SK-N-SH (cell line): ENCODE data around the gene H2AZ2. TPM values are rescaled to one million over a fixed set of nuclear protein-coding genes. Genes with fewer than 3 reads are reported as not detected.

Experiments used
- CTCF ChIA-PET: fragments of 300-600, 350-600 bp; formaldehyde crosslinking; extraction: SDS; loops from one replicate; lab custom pipeline; 2021; lab: Yijun Ruan, JAX
- POLR2A ChIA-PET: fragments of 350-600 bp; sonication (Branson Sonifier 250); formaldehyde crosslinking; extraction: SDS; loops from one replicate; lab custom pipeline; 2020; ENCODE audit warnings: antibody characterized with exemption, inconsistent platforms; lab: Yijun Ruan, JAX
- DNase-seq: peaks from one replicate; pipeline ENCODE4 v3.0.0; 2012
- H2AFZ ChIP-seq: fragments of 200-600 bp; sonication (generic); 2 replicates; pipeline ENCODE4 v1.8.1; 2016; ENCODE audit warnings: antibody characterized with exemption, mild to moderate bottlenecking, low read depth
- H3F3A ChIP-seq: fragments of 200-600 bp; sonication (generic); replicated peaks from 2 replicates; pipeline ENCODE3; 2016; ENCODE audit warnings: antibody characterized with exemption, mild to moderate bottlenecking; ENCODE audit not compliant: insufficient read depth
- H3K27ac ChIP-seq, 2 experiments: fragments of 200-500 bp in 1 of 2; fragments of 200-600 bp in 1 of 2; sonication (Bioruptor generic) in 1 of 2; sonication (generic), shearing (Covaris generic) in 1 of 2; 2 replicates each; pipeline versions ENCODE4 v1.5.1 to v1.6.1; 2014 to 2016; ENCODE audit warnings: low read depth in 2 of 2, inconsistent platforms in 1 of 2, low read length in 1 of 2, mild to moderate bottlenecking in 1 of 2, mixed read lengths in 1 of 2
- H3K27me3 ChIP-seq: fragments of 200-600 bp; sonication (generic), shearing (Covaris generic); 2 replicates; pipeline ENCODE4 v1.6.1; 2016; ENCODE audit warnings: mixed run types; ENCODE audit not compliant: insufficient read depth
- H3K36me3 ChIP-seq, 2 experiments: fragments of 200-500 bp in 1 of 2; fragments of 200-600 bp in 1 of 2; sonication (Bioruptor generic) in 1 of 2; sonication (generic) in 1 of 2; replicated peaks in 1 of 2; 2 replicates each; pipeline versions ENCODE3 to v1.5.1; 2014 to 2016; ENCODE audit warnings: low read length in 1 of 2, mild to moderate bottlenecking in 1 of 2; ENCODE audit not compliant: insufficient read depth in 2 of 2, control insufficient read depth in 1 of 2
- H3K4me1 ChIP-seq, 2 experiments: fragments of 200-500 bp in 1 of 2; fragments of 200-600 bp in 1 of 2; sonication (Bioruptor generic) in 1 of 2; sonication (generic), shearing (Covaris generic) in 1 of 2; 2 replicates each; pipeline versions ENCODE4 v1.5.1 to v1.6.1; 2014 to 2016; ENCODE audit warnings: low read depth in 1 of 2, low read length in 1 of 2, mixed run types in 1 of 2; ENCODE audit not compliant: insufficient read depth in 2 of 2, control insufficient read depth in 1 of 2
- H3K4me2 ChIP-seq: fragments of 200-600 bp; sonication (generic), shearing (Covaris generic); 2 replicates; pipeline ENCODE4 v1.6.1; 2017; ENCODE audit warnings: mixed run types
- H3K4me3 ChIP-seq, 2 experiments: fragments of 200-500 bp in 1 of 2; fragments of 200-600 bp in 1 of 2; sonication (Bioruptor generic) in 1 of 2; sonication (generic), shearing (Covaris generic) in 1 of 2; 2 replicates each; pipeline versions ENCODE4 v1.5.1 to v1.8.1; 2014 to 2016; ENCODE audit warnings: low read depth in 2 of 2, inconsistent platforms in 1 of 2, low read length in 1 of 2, mild to moderate bottlenecking in 1 of 2, mixed read lengths in 1 of 2, moderate library complexity in 1 of 2
- H3K79me2 ChIP-seq: fragments of 200-600 bp; sonication (generic); 2 replicates; pipeline ENCODE4 v1.8.1; 2017; ENCODE audit warnings: mild to moderate bottlenecking; ENCODE audit not compliant: insufficient read depth
- H3K9ac ChIP-seq: fragments of 200-600 bp; sonication (generic); 2 replicates; pipeline ENCODE4 v1.6.1; 2017; ENCODE audit warnings: mixed run types
- H3K9me2 ChIP-seq: fragments of 200-600 bp; sonication (generic); 2 replicates; pipeline ENCODE4 v1.6.1; 2017; ENCODE audit warnings: mixed run types
- H3K9me3 ChIP-seq: fragments of 200-600 bp; sonication (generic); 2 replicates; pipeline ENCODE4 v1.6.1; 2017; ENCODE audit warnings: mixed run types, mild to moderate bottlenecking, moderate library complexity
- H4K20me1 ChIP-seq: fragments of 200-600 bp; sonication (generic); 2 replicates; pipeline ENCODE4 v1.6.1; 2017; ENCODE audit warnings: mild to moderate bottlenecking, mixed run types; ENCODE audit not compliant: insufficient read depth
- EP300 ChIP-seq, 2 experiments: IDR thresholded peaks; 2 replicates each; pipeline versions ENCODE4 v1.4.0 to v1.6.1; 2012; ENCODE audit warnings: borderline replicate concordance in 1 of 2, low read depth in 1 of 2, low read length in 1 of 2
- FOXJ3 ChIP-seq: sonication (generic); formaldehyde crosslinking; IDR thresholded peaks from 2 replicates; pipeline ENCODE4 v1.5.1; 2020; ENCODE audit warnings: mild to moderate bottlenecking, missing genetic modification reagents
- GABPA ChIP-seq: IDR thresholded peaks from 2 replicates; pipeline ENCODE4 v1.4.0; 2012; ENCODE audit warnings: low read depth, mild to moderate bottlenecking
- GATA2 ChIP-seq: sonication (generic); formaldehyde crosslinking; IDR thresholded peaks from 2 replicates; pipeline ENCODE4 v1.5.0; 2020; ENCODE audit warnings: mild to moderate bottlenecking, missing genetic modification reagents
- JUND ChIP-seq: IDR thresholded peaks from 2 replicates; pipeline ENCODE4 v1.4.0; 2012
- MAX ChIP-seq: IDR thresholded peaks from 2 replicates; pipeline ENCODE4 v1.4.0; 2012; ENCODE audit warnings: low read depth
- MXI1 ChIP-seq: IDR thresholded peaks from 2 replicates; pipeline ENCODE4 v1.6.1; 2012; ENCODE audit warnings: mild to moderate bottlenecking, low read depth, low read length, improper control_type of control experiment
- REST ChIP-seq: IDR thresholded peaks from 2 replicates; pipeline ENCODE4 v1.6.1; 2012; ENCODE audit warnings: mild to moderate bottlenecking, low read depth, low read length, moderate library complexity
- SIN3A ChIP-seq: IDR thresholded peaks from 2 replicates; pipeline ENCODE4 v1.6.1; 2012; ENCODE audit warnings: low read depth, mild to moderate bottlenecking, low read length, moderate library complexity, borderline replicate concordance
- SMC3 ChIP-seq: IDR thresholded peaks from 2 replicates; pipeline ENCODE4 v1.6.1; 2012; ENCODE audit warnings: low read depth, low read length, improper control_type of control experiment
- TAF1 ChIP-seq: IDR thresholded peaks from 2 replicates; pipeline ENCODE4 v1.6.1; 2012; ENCODE audit warnings: low read depth, mild to moderate bottlenecking, low read length, moderate library complexity, borderline replicate concordance
- TCF12 ChIP-seq: IDR thresholded peaks from 2 replicates; pipeline ENCODE4 v1.4.0; 2012
- USF2 ChIP-seq: fragments of 150-350 bp; IDR thresholded peaks from 2 replicates; pipeline ENCODE4 v1.6.1; 2017; ENCODE audit warnings: antibody characterized with exemption, low read length, low read depth, borderline replicate concordance
- WGBS: methylation state at CpG from one replicate; pipeline ENCODE4 v1.1.6; 2017; ENCODE audit warnings: low lambda C conversion rate; 5-methylcytosine and 5-hydroxymethylcytosine counted together
- polyA plus RNA-seq, 3 experiments: library from polyadenylated mRNA; depleted of rRNA; stranded (reverse); fragments of >200 nt; gene quantifications; 2 replicates each; pipeline ENCODE4 v1.2.3, GENCODE V29; 2012

H2AZ2 gene
- polyA plus RNA-seq, 1 of the 3 experiments (the other 2 are of a cell fraction), result 389 TPM

- Histone ChIP-seq H3K9me2 (no peaks in the 10 kb centered on the region), H3K36me3 (peaks cover 35 to 37% of the 10 kb centered on the region in 2 experiments), H3K9me3 (no peaks in the 10 kb centered on the region), H2AFZ (no peak overlapping the region), H3F3A (peaks cover 15% of the 10 kb centered on the region), H4K20me1 (no peaks in the 10 kb centered on the region), H3K79me2 (peaks cover 13% of the 10 kb centered on the region; the same call in 1 of the 2 replicates), H3K9ac (no peak overlapping the region), H3K27me3 (no peaks in the 10 kb centered on the region), H3K27ac (peak overlapping the region; percentile 2 to 39; a peak in 2 of 4 replicates), H3K4me3 (no peak overlapping the region), H3K4me2 (0 out of 2 replicates have a peak overlapping the region, but pooled peaks have one; percentile 16), H3K4me1 (no peaks in the 10 kb centered on the region)
- DNase-seq, result no peak
- POLR2A ChIA-PET, result interaction anchor here (1.0 to 1.9 kb wide), 2 partner anchors 21 to 27 kb away, joined by 3 to 4 read pairs; no protein-coding TSS in a partner anchor
- CTCF ChIA-PET, result interaction anchor here (1.0 to 2.3 kb wide), 3 partner anchors 23 to 311 kb away, joined by 3 to 8 read pairs (median 7); partner anchors contain the start of gene H2AZ2
- WGBS, result 80% methylated on average over 2 of the region's 2 CpGs
- TF ChIP-seq GATA2 (CRISPR knock-in tag) (no peak), EP300 (IDR thresholded peaks at IDR 0.05; ENCODE audit: borderline replicate concordance in 1 of 2, low read depth in 1 of 2, low read length in 1 of 2) (no peak), USF2 (no peak), TAF1 (no peak), REST (no peak), MAX (no peak), JUND (no peak), MXI1 (no peak), SMC3 (no peak), GABPA (no peak), FOXJ3 (CRISPR knock-in tag) (no peak), SIN3A (no peak; the same call in 1 of the 2 replicates), TCF12 (no peak)
Observed at GRCh38 chr7:44824894-44825526, 22.9 kb downstream of the H2AZ2 start.
